HG03439 (cell line): ENCODE measurements around the gene ANKRD34A.

Experiments used
- ATAC-seq: cut with Tn5 transposase; IDR thresholded peaks from one replicate; pipeline ENCODE4 v1.9.1; 2021; ENCODE audit warnings: mild to moderate bottlenecking, moderate library complexity; ENCODE audit not compliant: unreplicated experiment

ANKRD34A gene

GRCh38 chr1:145964328-145965118 is at the start of gene ANKRD34A, which contains the start of gene POLR3GL:
ANKRD34A (minus strand) TSS chr1:145964575; CDS start chr1:145961759, 2,816 bp downstream.
POLR3GL (plus strand) TSS chr1:145964690; CDS start chr1:145974866, 10,176 bp downstream.
- peak; percentile 92 for ATAC-seq

- no peak for ATAC-seq
Observed at GRCh38 chr1:146013559-146013922, 49.2 kb upstream of the ANKRD34A start.

GRCh38 chr1:146012703-146013558 is 48.6 kb upstream of the ANKRD34A start:
- no peak for ATAC-seq

- ATAC-seq: no peak
Observed at GRCh38 chr1:146010126-146010738, 45.9 kb upstream of the ANKRD34A start.

- no peak for ATAC-seq
Observed at GRCh38 chr1:146007489-146008133, 43.2 kb upstream of the ANKRD34A start.

GRCh38 chr1:146001709-146002108 is 37.3 kb upstream of the ANKRD34A start:
- no peak for ATAC-seq

- no peak for ATAC-seq
Observed at GRCh38 chr1:145999321-146000024, 35.1 kb upstream of the ANKRD34A start.

GRCh38 chr1:145997718-145998023 is 33.3 kb upstream of the ANKRD34A start:
- ATAC-seq: no peak

- peak; percentile 13 for ATAC-seq
Observed at GRCh38 chr1:145997016-145997717, 32.8 kb upstream of the ANKRD34A start.

- peak; percentile 91 for ATAC-seq
Observed at GRCh38 chr1:145996433-145997015, 32.1 kb upstream of the ANKRD34A start, which contains the start of gene TXNIP. TXNIP (minus strand) TSS chr1:145996579; CDS start chr1:145996266, 313 bp downstream.

- ATAC-seq: no peak
Observed at GRCh38 chr1:145995964-145996432, 31.6 kb upstream of the ANKRD34A start.

GRCh38 chr1:145995148-145995881 is 30.9 kb upstream of the ANKRD34A start:
- ATAC-seq: no peak

GRCh38 chr1:145994391-145995120 is 30.2 kb upstream of the ANKRD34A start:
- no peak for ATAC-seq

- no peak for ATAC-seq
Observed at GRCh38 chr1:145993618-145994390, 29.4 kb upstream of the ANKRD34A start.

GRCh38 chr1:145992958-145993617 is 28.7 kb upstream of the ANKRD34A start:
- ATAC-seq: no peak

- ATAC-seq: no peak
Observed at GRCh38 chr1:145992502-145992936, 28.1 kb upstream of the ANKRD34A start.
